ENCODE data around the gene LIN54. TPM values are rescaled to one million over a fixed set of nuclear protein-coding genes. Genes with fewer than 3 reads are reported as not detected.

The LIN54 gene
- total and polyA plus RNA-seq, 9 of the 15 experiments (the other 6 are each of a cell fraction or from before 2014, with no cell fraction given), result 2.2 to 22.5 (median 15.8) TPM

DNA sequence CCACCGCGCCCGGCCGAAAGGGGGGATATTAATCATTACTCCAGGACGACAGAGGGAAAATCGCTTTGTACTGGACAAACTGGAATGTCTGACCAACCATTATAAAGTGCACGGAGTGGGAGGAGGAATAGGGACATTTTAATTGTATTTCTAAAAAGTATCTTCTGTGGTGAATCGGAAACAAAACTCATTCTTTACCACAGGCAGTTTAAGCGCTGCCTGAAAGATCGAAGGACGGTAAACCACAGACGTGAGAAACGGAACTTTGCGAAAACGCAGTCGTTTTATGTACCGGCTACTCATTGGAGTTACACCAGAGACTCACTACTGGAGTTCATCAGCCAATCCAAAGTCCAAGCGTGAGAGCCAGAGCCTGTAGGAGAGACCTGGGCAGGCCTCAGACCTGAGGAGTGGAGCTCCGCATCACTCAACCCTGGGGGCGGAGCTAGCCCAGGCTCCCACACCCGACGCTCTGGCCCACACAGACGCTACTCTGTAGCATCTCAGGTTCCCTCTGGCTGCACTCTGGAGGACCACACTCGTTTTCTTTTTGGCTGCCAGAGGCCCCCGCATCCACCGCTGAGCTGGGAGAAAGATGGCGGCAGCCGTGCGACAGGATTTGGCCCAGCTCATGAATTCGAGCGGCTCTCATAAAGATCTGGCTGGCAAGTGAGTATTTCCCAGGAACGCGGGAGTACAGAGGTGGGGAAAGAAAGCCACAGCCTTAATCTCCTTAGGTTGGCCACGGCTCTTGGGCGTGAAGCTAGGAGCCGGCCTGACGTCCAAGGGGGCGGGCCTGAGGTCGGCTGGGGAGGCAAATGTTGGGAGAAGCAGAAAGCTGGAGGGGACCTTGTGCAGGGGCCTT is 24.2 kb upstream of the LIN54 start, which contains the start of gene COPS4 (continued):
- TF ChIP-seq, protein P1, sequence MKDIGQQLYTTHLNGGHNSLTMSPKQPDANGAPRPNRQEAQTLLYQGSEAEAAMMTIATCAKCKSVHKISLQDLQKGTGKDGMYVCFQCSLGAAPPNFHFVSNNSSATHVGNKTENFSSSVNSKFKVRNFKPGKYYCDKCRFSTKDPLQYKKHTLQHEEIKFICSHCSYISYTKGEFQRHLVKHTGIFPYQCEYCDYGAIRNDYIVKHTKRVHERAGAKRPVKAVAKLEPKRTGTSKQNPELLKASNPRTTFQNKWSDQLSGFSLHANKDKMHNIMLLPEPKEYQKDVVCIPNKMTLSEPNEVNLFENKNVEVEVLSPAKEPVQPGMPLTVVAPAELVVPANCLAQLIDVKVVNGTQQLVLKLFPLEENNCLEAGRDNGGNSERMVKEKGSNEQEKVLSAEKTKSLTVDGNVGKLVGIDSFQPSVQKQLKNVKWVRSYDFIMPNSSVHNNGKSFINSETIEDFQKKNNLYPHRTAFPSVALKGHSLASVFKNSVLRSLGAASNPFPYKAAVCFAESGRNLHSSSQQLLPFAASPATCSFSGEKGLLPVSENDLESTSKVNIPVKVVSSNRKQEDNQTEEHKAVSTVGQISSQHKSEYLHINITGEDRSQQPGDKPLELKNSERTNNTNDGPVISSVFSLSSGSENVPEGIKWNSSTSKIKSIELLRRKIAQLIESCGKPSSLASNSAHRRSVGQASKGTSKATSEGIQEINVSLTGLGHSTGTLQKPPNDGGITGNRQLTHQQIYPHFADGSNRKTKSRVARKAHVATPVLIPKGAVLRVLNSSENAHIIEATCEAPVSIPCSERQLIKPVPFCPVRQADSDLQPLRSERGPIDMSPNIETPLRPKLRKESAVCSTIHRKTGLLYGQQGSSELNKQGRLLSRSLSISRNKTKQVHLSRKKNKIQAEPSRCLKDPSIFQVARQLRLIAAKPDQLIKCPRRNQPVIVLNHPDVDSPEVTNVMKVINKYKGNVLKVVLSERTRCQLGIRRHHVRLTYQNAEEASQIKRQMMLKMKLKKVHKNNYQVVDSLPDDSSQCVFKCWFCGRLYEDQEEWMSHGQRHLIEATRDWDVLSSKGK (CRISPR knock-in tag; IDR thresholded peaks at IDR 0.05), result no peak
- TF ChIP-seq MBD2 (IDR thresholded peaks at IDR 0.05; ENCODE audit: borderline replicate concordance, low read depth) (peak; percentile 93), PHB2 (IDR thresholded peaks at IDR 0.05; ENCODE audit: low read depth) (no peak), KAT7 (CRISPR knock-in tag; IDR thresholded peaks at IDR 0.05; ENCODE audit: borderline replicate concordance) (peak; percentile 52; the same call in 1 of the 2 replicates), GATAD2A (IDR thresholded peaks at IDR 0.05) (peak; percentile 11; the same call in 1 of the 2 replicates), PCBP1 (IDR thresholded peaks at IDR 0.05; ENCODE audit: low read depth, low read length, poor library complexity, severe bottlenecking) (no peak), HMGN3 (IDR thresholded peaks at IDR 0.05; ENCODE audit: borderline replicate concordance, extremely low read depth, insufficient read length, low read depth, low read length) (no peak), ZNF311 (CRISPR knock-in tag; IDR thresholded peaks at IDR 0.05) (no peak), ARNT (IDR thresholded peaks at IDR 0.05) (peak; percentile 85 to 88; a peak in 3 of 4 replicates), PHF20 (IDR thresholded peaks at IDR 0.05; ENCODE audit: partially characterized antibody) (peak; percentile 63), FOXK1 (CRISPR knock-in tag; IDR thresholded peaks at IDR 0.05; ENCODE audit: borderline replicate concordance) (0 out of 2 replicates have a peak, but pooled peaks have one; percentile 27), SOX6 (IDR thresholded peaks at IDR 0.05) (peak; percentile 79), ILF3 (IDR thresholded peaks at IDR 0.05; ENCODE audit: borderline replicate concordance) (no peak), DIDO1 (tag; IDR thresholded peaks at IDR 0.05; ENCODE audit: low read depth) (peak; percentile 88), SLC30A9 (CRISPR knock-in tag; IDR thresholded peaks at IDR 0.05) (no peak), ZNF699 (CRISPR knock-in tag; IDR thresholded peaks at IDR 0.05; ENCODE audit: insufficient replicate concordance) (no peak), SRSF7 (optimal IDR thresholded peaks at IDR 0.05; ENCODE audit: low read depth, low read length) (no peak), XRCC4 (IDR thresholded peaks at IDR 0.05; ENCODE audit: extremely low read depth, insufficient read depth, insufficient read length) (no peak), HCFC1 (IDR thresholded peaks at IDR 0.05; ENCODE audit: low read depth, low read length) (peak; percentile 81), MED1 (CRISPR knock-in tag; IDR thresholded peaks at IDR 0.05; ENCODE audit: borderline replicate concordance) (no peak), CTBP1 (IDR thresholded peaks at IDR 0.05; ENCODE audit: borderline replicate concordance) (peak; percentile 83), ELF2 (CRISPR knock-in tag; IDR thresholded peaks at IDR 0.05) (0 out of 2 replicates have a peak, but pooled peaks have one; percentile 19), SUPT5H (IDR thresholded peaks at IDR 0.05) (peak; percentile 85), ZFP36 (IDR thresholded peaks at IDR 0.05; ENCODE audit: low read depth, low read length, partially characterized antibody) (no peak)
- TF ChIP-seq, protein P2, sequence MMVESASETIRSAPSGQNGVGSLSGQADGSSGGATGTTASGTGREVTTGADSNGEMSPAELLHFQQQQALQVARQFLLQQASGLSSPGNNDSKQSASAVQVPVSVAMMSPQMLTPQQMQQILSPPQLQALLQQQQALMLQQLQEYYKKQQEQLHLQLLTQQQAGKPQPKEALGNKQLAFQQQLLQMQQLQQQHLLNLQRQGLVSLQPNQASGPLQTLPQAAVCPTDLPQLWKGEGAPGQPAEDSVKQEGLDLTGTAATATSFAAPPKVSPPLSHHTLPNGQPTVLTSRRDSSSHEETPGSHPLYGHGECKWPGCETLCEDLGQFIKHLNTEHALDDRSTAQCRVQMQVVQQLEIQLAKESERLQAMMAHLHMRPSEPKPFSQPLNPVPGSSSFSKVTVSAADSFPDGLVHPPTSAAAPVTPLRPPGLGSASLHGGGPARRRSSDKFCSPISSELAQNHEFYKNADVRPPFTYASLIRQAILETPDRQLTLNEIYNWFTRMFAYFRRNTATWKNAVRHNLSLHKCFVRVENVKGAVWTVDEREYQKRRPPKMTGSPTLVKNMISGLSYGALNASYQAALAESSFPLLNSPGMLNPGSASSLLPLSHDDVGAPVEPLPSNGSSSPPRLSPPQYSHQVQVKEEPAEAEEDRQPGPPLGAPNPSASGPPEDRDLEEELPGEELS (CRISPR knock-in tag; IDR thresholded peaks at IDR 0.05; ENCODE audit: borderline replicate concordance), result no peak
